Esophagus muscularis mucosa (tissue), 3 donors: ENCODE data around the gene HMMR.
"Not testable (repeated sequence)": the region's sequence is repeated elsewhere in the genome, so short reads cannot be mapped to it uniquely, and the experiment has no call there.

Source experiments
- POLR2AphosphoS5 ChIP-seq, 2 donors: sonication (generic); formaldehyde crosslinking; IDR thresholded peaks; one replicate each; pipeline ENCODE4 v1.6.1; 2017; ENCODE audit warnings: antibody characterized with exemption in 2 of 2
- TF ChIP-seq, protein P1 (sequence below), 3 experiments: fragments of 200-600 bp in 2 of 3; fragments of 450-650 bp in 1 of 3; sonication (generic) in 2 of 3; IDR thresholded peaks; one replicate each; pipeline ENCODE4 v1.5.1; 2017 to 2019; ENCODE audit warnings: antibody characterized with exemption in 3 of 3, mild to moderate bottlenecking in 2 of 3, moderate library complexity in 1 of 3

DNA sequence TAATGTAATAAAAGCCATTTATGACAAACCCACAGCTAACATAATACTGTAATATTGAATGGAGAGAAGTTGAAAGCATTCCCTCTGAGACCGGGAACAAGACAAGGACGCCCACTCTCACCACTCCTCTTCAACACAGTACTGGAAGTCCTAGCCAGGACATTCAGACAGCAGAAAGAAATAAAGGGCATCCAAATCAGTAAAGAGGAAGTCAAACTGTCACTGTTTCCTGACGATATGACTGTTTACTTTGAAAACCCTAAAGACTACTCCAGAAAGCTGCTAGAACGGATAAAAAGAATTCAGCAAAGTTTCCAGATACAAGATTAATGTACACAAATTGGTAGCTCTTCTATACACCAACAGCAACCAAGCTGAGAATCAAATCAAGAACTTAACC is 34.3 kb upstream of the HMMR start:
- TF ChIP-seq, protein P1, sequence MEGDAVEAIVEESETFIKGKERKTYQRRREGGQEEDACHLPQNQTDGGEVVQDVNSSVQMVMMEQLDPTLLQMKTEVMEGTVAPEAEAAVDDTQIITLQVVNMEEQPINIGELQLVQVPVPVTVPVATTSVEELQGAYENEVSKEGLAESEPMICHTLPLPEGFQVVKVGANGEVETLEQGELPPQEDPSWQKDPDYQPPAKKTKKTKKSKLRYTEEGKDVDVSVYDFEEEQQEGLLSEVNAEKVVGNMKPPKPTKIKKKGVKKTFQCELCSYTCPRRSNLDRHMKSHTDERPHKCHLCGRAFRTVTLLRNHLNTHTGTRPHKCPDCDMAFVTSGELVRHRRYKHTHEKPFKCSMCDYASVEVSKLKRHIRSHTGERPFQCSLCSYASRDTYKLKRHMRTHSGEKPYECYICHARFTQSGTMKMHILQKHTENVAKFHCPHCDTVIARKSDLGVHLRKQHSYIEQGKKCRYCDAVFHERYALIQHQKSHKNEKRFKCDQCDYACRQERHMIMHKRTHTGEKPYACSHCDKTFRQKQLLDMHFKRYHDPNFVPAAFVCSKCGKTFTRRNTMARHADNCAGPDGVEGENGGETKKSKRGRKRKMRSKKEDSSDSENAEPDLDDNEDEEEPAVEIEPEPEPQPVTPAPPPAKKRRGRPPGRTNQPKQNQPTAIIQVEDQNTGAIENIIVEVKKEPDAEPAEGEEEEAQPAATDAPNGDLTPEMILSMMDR (IDR thresholded peaks at IDR 0.05), result not testable (repeated sequence)
- TF ChIP-seq POLR2AphosphoS5 (IDR thresholded peaks at IDR 0.05), result not testable (repeated sequence)
